ENCODE measurements around the gene DDIT3. TPM values are rescaled to one million over a fixed set of nuclear protein-coding genes. Genes with fewer than 3 reads are reported as not detected.

DDIT3 gene
- total and polyA plus RNA-seq, 2 donors (not counting 1 experiment from before 2014, with no cell fraction given) = 57.8 to 265 TPM

GRCh38 chr12:57479376-57480115, 40.8 kb downstream of the DDIT3 start, which contains the start of gene ARHGAP9:
ARHGAP9 (minus strand) TSS chr12:57479866; CDS start chr12:57479406, 460 bp downstream.
- no peaks in the 10 kb centered on the region for H3K36me3 ChIP-seq (ENCODE audit: control insufficient read depth, insufficient read depth, low read length)
- H3K27me3 ChIP-seq (ENCODE audit: control insufficient read depth, insufficient read depth, low read length) = peaks cover 42% of the 10 kb centered on the region
- H3K27ac ChIP-seq (ENCODE audit: insufficient read depth, low read length) = no peak within 1 kb of the TSS
- no peak for DNase-seq (ENCODE audit: low read depth in 2 of 2)
- H3K4me3 ChIP-seq (replicated peaks in 1 of 4; ENCODE audit: control extremely low read depth in 1 of 4, insufficient read depth in 1 of 4, low read depth in 3 of 4, low read length in 4 of 4) = no peak within 1 kb of the TSS
- H3K9ac ChIP-seq (ENCODE audit: insufficient read depth, low read length) = no peak within 1 kb of the TSS
- H3K79me2 ChIP-seq (ENCODE audit: control insufficient read depth, insufficient read depth, low read length) = no peaks in the 10 kb centered on the region
- H3K4me1 ChIP-seq (ENCODE audit: control insufficient read depth, extremely low read depth, insufficient read depth, low read length) = peaks cover 5% of the 10 kb centered on the region
- no peak within 1 kb of the TSS for H2AFZ ChIP-seq (ENCODE audit: low read length)
- H3K9me3 ChIP-seq (ENCODE audit: control insufficient read depth, insufficient read depth, low read depth, low read length) = no peaks in the 10 kb centered on the region
- no peak within 1 kb of the TSS for H3K4me2 ChIP-seq (ENCODE audit: extremely low read depth, insufficient read depth, low read length)
- TF ChIP-seq CTCF (conservative IDR thresholded peaks at IDR 0.05 in 1 of 2, IDR thresholded peaks at IDR 0.05 in 1 of 2; ENCODE audit: low read depth in 1 of 2, low read length in 2 of 2) (no peak), EZH2 (IDR thresholded peaks at IDR 0.05; ENCODE audit: low read length, missing control alignments) (no peak)
- no peaks in the 10 kb centered on the region for H4K20me1 ChIP-seq (ENCODE audit: control insufficient read depth, extremely low read depth, insufficient read depth, low read length)

GRCh38 chr12:57479043-57479375, 41.3 kb downstream of the DDIT3 start:
- no peak for TF ChIP-seq EZH2 (IDR thresholded peaks at IDR 0.05; ENCODE audit: low read length, missing control alignments)
- no peak for TF ChIP-seq CTCF (conservative IDR thresholded peaks at IDR 0.05 in 1 of 2, IDR thresholded peaks at IDR 0.05 in 1 of 2; ENCODE audit: low read depth in 1 of 2, low read length in 2 of 2)
- peaks cover 5% of the 10 kb centered on the region for H3K4me1 ChIP-seq (ENCODE audit: control insufficient read depth, extremely low read depth, insufficient read depth, low read length)
- H3K9me3 ChIP-seq (ENCODE audit: control insufficient read depth, insufficient read depth, low read depth, low read length) = no peaks in the 10 kb centered on the region
- H3K9ac ChIP-seq (ENCODE audit: insufficient read depth, low read length) = no peak overlapping the region
- H3K27ac ChIP-seq (ENCODE audit: insufficient read depth, low read length) = no peak overlapping the region
- H3K36me3 ChIP-seq (ENCODE audit: control insufficient read depth, insufficient read depth, low read length) = no peaks in the 10 kb centered on the region
- no peaks in the 10 kb centered on the region for H3K79me2 ChIP-seq (ENCODE audit: control insufficient read depth, insufficient read depth, low read length)
- H3K27me3 ChIP-seq (ENCODE audit: control insufficient read depth, insufficient read depth, low read length) = peaks cover 47% of the 10 kb centered on the region
- no peak overlapping the region for H2AFZ ChIP-seq (ENCODE audit: low read length)
- H4K20me1 ChIP-seq (ENCODE audit: control insufficient read depth, extremely low read depth, insufficient read depth, low read length) = no peaks in the 10 kb centered on the region
- no peak overlapping the region for H3K4me2 ChIP-seq (ENCODE audit: extremely low read depth, insufficient read depth, low read length)
- no peak for DNase-seq (ENCODE audit: low read depth in 2 of 2)
- no peak overlapping the region for H3K4me3 ChIP-seq (replicated peaks in 1 of 4; ENCODE audit: control extremely low read depth in 1 of 4, insufficient read depth in 1 of 4, low read depth in 3 of 4, low read length in 4 of 4)

GRCh38 chr12:57477710-57478681, 42.3 kb downstream of the DDIT3 start:
- Histone ChIP-seq H2AFZ (ENCODE audit: low read length) (no peak overlapping the region), H3K36me3 (ENCODE audit: control insufficient read depth, insufficient read depth, low read length) (no peaks in the 10 kb centered on the region), H3K9me3 (ENCODE audit: control insufficient read depth, insufficient read depth, low read depth, low read length) (no peaks in the 10 kb centered on the region), H3K9ac (ENCODE audit: insufficient read depth, low read length) (no peak overlapping the region), H4K20me1 (ENCODE audit: control insufficient read depth, extremely low read depth, insufficient read depth, low read length) (no peaks in the 10 kb centered on the region), H3K27ac (ENCODE audit: insufficient read depth, low read length) (no peak overlapping the region), H3K4me3 (replicated peaks in 1 of 4; ENCODE audit: control extremely low read depth in 1 of 4, insufficient read depth in 1 of 4, low read depth in 3 of 4, low read length in 4 of 4) (no peak overlapping the region), H3K4me2 (ENCODE audit: extremely low read depth, insufficient read depth, low read length) (no peak overlapping the region), H3K4me1 (ENCODE audit: control insufficient read depth, extremely low read depth, insufficient read depth, low read length) (peaks cover under 1% of the 10 kb centered on the region), H3K27me3 (ENCODE audit: control insufficient read depth, insufficient read depth, low read length) (peaks cover 55% of the 10 kb centered on the region), H3K79me2 (ENCODE audit: control insufficient read depth, insufficient read depth, low read length) (no peaks in the 10 kb centered on the region)
- DNase-seq (ENCODE audit: low read depth in 2 of 2) = peak in 1 of 2 donors; percentile 50
- no peak for TF ChIP-seq CTCF (conservative IDR thresholded peaks at IDR 0.05 in 1 of 2, IDR thresholded peaks at IDR 0.05 in 1 of 2; ENCODE audit: low read depth in 1 of 2, low read length in 2 of 2)
- TF ChIP-seq EZH2 (IDR thresholded peaks at IDR 0.05; ENCODE audit: low read length, missing control alignments) = peak; percentile 34
